HCT116 (cell line): ENCODE data around the gene PIP5K1A. TPM values are rescaled to one million over a fixed set of nuclear protein-coding genes. Genes with fewer than 3 reads are reported as not detected.

Experiments used
- ATAC-seq: fragments of 200-7000 bp; cut with Tn5 transposase; 2 replicates; pipeline ENCODE4 v1.9.1; 2020; ENCODE audit warnings: mild to moderate bottlenecking, moderate library complexity
- BruUV-seq: library from RNA; stranded (reverse); fragments of 400-500 nt; replicated peaks from 2 replicates; lab custom pipeline; 2021; lab: Mats Ljungman, UMichigan
- CTCF ChIA-PET: fragments of 300-600 bp; sonication (Branson Sonifier 250); formaldehyde crosslinking; loops from one replicate; lab custom pipeline; 2021; ENCODE audit warnings: antibody characterized with exemption; lab: Charles Lee
- POLR2A ChIA-PET: fragments of 300-600, 350-600 bp; sonication (Branson Sonifier 250); formaldehyde crosslinking; loops from one replicate; lab custom pipeline; 2021; ENCODE audit warnings: antibody characterized with exemption; lab: Charles Lee
- RAD21 ChIA-PET, 2 experiments: fragments of 300-600 bp; sonication (Branson Sonifier 250); formaldehyde crosslinking; loops; one replicate each; lab custom pipeline; 2023; ENCODE audit warnings: low total read pairs in 2 of 2; ENCODE audit not compliant: uncharacterized antibody in 2 of 2, unreplicated experiment in 2 of 2, low non-redundant PET in 1 of 2; lab: Charles Lee
- DNase-seq: peaks from one replicate; pipeline ENCODE4 v3.0.0-alpha.2; 2010; ENCODE audit warnings: low read depth, low spot score
- H2AFZ ChIP-seq: fragments of 200-600 bp; shearing (Covaris generic), sonication (generic); 2 replicates; pipeline ENCODE4 v1.6.1; 2017; ENCODE audit warnings: low read depth, mixed run types, mixed read lengths, antibody characterized with exemption, low read length; ENCODE audit not compliant: poor library complexity, severe bottlenecking
- H3K27ac ChIP-seq: 2 replicates; pipeline ENCODE4 v1.5.1; 2012; ENCODE audit warnings: low read depth, low read length
- H3K27me3 ChIP-seq: fragments of 200-600 bp; sonication (generic); 2 replicates; pipeline ENCODE4 v1.6.1; 2016; ENCODE audit warnings: mixed run types, low read length, mixed read lengths; ENCODE audit not compliant: insufficient read depth
- H3K36me3 ChIP-seq, 2 experiments: fragments of 200-500 bp in 1 of 2; fragments of 200-600 bp in 1 of 2; sonication (Bioruptor generic) in 1 of 2; sonication (generic) in 1 of 2; 2 replicates each; pipeline versions ENCODE4 v1.5.1 to v1.6.1; 2014 to 2016; ENCODE audit warnings: low read length in 2 of 2, inconsistent platforms in 1 of 2, mixed read lengths in 1 of 2, mixed run types in 1 of 2; ENCODE audit not compliant: insufficient read depth in 2 of 2, control insufficient read depth in 1 of 2
- H3K4me1 ChIP-seq, 2 experiments: fragments of 200-600 bp in 1 of 2; sonication (generic) in 1 of 2; 2 replicates each; pipeline versions ENCODE4 v1.5.1 to v1.6.1; 2012 to 2017; ENCODE audit warnings: low read length in 2 of 2, inconsistent platforms in 1 of 2, mild to moderate bottlenecking in 1 of 2, mixed read lengths in 1 of 2, mixed run types in 1 of 2, moderate library complexity in 1 of 2; ENCODE audit not compliant: insufficient read depth in 2 of 2, control insufficient read depth in 1 of 2
- H3K4me2 ChIP-seq: fragments of 200-600 bp; sonication (generic); 2 replicates; pipeline ENCODE4 v1.6.1; 2017; ENCODE audit warnings: mixed run types, low read length, mixed read lengths
- H3K4me3 ChIP-seq, 2 experiments: fragments of 200-600 bp in 1 of 2; sonication (generic) in 1 of 2; replicated peaks in 1 of 2; 2 replicates each; pipeline ENCODE4 v1.5.1; 2011 to 2016; ENCODE audit warnings: low read length in 2 of 2, control low read depth in 1 of 2, low read depth in 1 of 2, mild to moderate bottlenecking in 1 of 2, mixed read lengths in 1 of 2, mixed run types in 1 of 2
- H3K79me2 ChIP-seq: fragments of 200-600 bp; sonication (generic); 2 replicates; pipeline ENCODE4 v1.6.1; 2017; ENCODE audit warnings: mild to moderate bottlenecking, mixed run types, low read length, moderate library complexity, mixed read lengths; ENCODE audit not compliant: insufficient read depth
- H3K9ac ChIP-seq: fragments of 200-600 bp; sonication (generic); 2 replicates; pipeline ENCODE4 v1.6.1; 2016; ENCODE audit warnings: low read length, mixed read lengths
- H3K9me2 ChIP-seq: fragments of 200-600 bp; sonication (generic), shearing (Covaris generic); 2 replicates; pipeline ENCODE4 v1.6.1; 2017; ENCODE audit warnings: mixed run types, mild to moderate bottlenecking, moderate library complexity; ENCODE audit not compliant: insufficient read depth
- H3K9me3 ChIP-seq, 2 experiments: fragments of 200-500 bp in 1 of 2; fragments of 200-600 bp in 1 of 2; sonication (Bioruptor generic) in 1 of 2; sonication (generic) in 1 of 2; 2 replicates each; pipeline ENCODE4 v1.6.1; 2014 to 2017; ENCODE audit warnings: low read length in 2 of 2, mixed read lengths in 2 of 2, inconsistent platforms in 1 of 2, low read depth in 1 of 2, mild to moderate bottlenecking in 1 of 2, mixed run types in 1 of 2, moderate library complexity in 1 of 2; ENCODE audit not compliant: control insufficient read depth in 1 of 2, insufficient read depth in 1 of 2
- H4K20me1 ChIP-seq: fragments of 200-600 bp; sonication (generic), shearing (Covaris generic); 2 replicates; pipeline ENCODE4 v1.6.1; 2017; ENCODE audit warnings: mixed run types, mild to moderate bottlenecking, moderate library complexity; ENCODE audit not compliant: insufficient read depth
- ATF3 ChIP-seq: IDR thresholded peaks from 2 replicates; pipeline ENCODE4 v1.6.1; 2012
- CTCF ChIP-seq, 3 experiments: fragments of 200-600 bp in 1 of 3; sonication (generic) in 1 of 3; IDR thresholded peaks in 2 of 3; conservative IDR thresholded peaks in 1 of 3; 2 replicates each; pipeline ENCODE4 v1.5.1; 2012 to 2017; ENCODE audit warnings: low read depth in 2 of 3, low read length in 2 of 3, antibody characterized with exemption in 1 of 3, borderline replicate concordance in 1 of 3, control low read depth in 1 of 3, mild to moderate bottlenecking in 1 of 3, mixed read lengths in 1 of 3, mixed run types in 1 of 3, moderate library complexity in 1 of 3; ENCODE audit not compliant: insufficient read depth in 1 of 3
- EZH2phosphoT487 ChIP-seq: fragments of 200-600 bp; IDR thresholded peaks from 2 replicates; pipeline ENCODE4 v1.6.1; 2018; ENCODE audit warnings: antibody characterized with exemption, borderline replicate concordance
- POLR2AphosphoS5 ChIP-seq: IDR thresholded peaks from 2 replicates; pipeline ENCODE4 v1.6.1; 2011; ENCODE audit warnings: mild to moderate bottlenecking, low read depth, low read length, moderate library complexity
- REST ChIP-seq: IDR thresholded peaks from 2 replicates; pipeline ENCODE4 v1.6.1; 2012; ENCODE audit warnings: low read depth
- SRF ChIP-seq: IDR thresholded peaks from 2 replicates; pipeline ENCODE4 v1.6.1; 2012; ENCODE audit warnings: low read depth
- ZNF274 ChIP-seq: fragments of 200-500 bp; sonication (Bioruptor generic); IDR thresholded peaks from 2 replicates; pipeline ENCODE4 v1.6.1; 2014; ENCODE audit warnings: mild to moderate bottlenecking, low read depth, low read length, inconsistent platforms
- intact Hi-C: fragments of 100-400 bp; cut with micrococcal nuclease; formaldehyde crosslinking; loops from 2 replicates; pipeline ENCODE4 v1.10.0; 2022
- total RNA-seq: library from RNA; stranded (reverse); gene quantifications from one replicate; pipeline ENCODE4 v1.2.1, GENCODE V29; 2021; ENCODE audit not compliant: unreplicated experiment

The PIP5K1A gene
- total RNA-seq, 1 experiment from 2014 or later, result 75.4 TPM

- TF ChIP-seq REST, result no peak
- TF ChIP-seq ZNF274, result no peak
These were observed 89.0 kb downstream of the PIP5K1A start (continued) for GRCh38 chr1:151287341-151287699.

GRCh38 chr1:151287767-151288500, 89.6 kb downstream of the PIP5K1A start:
- Histone ChIP-seq H3K4me2 (no peak overlapping the region), H3K9ac (no peak overlapping the region), H3K27me3 (no peaks in the 10 kb centered on the region), H4K20me1 (no peaks in the 10 kb centered on the region), H2AFZ (no peak overlapping the region), H3K27ac (no peak overlapping the region), H3K9me2 (no peaks in the 10 kb centered on the region), H3K36me3 (peaks cover 8 to 12% of the 10 kb centered on the region in 2 experiments; a peak in 3 of 4 replicates), H3K9me3 (no peaks in the 10 kb centered on the region), H3K79me2 (peaks cover 16% of the 10 kb centered on the region), H3K4me1 (peaks cover 6 to 11% of the 10 kb centered on the region in 2 experiments), H3K4me3 (no peak overlapping the region)
- no peak for DNase-seq
- TF ChIP-seq SRF (no peak), EZH2phosphoT487 (no peak), POLR2AphosphoS5 (0 out of 2 replicates have a peak, but pooled peaks have one; percentile 19), CTCF (IDR thresholded peaks at IDR 0.05 in 2 of 3, conservative IDR thresholded peaks at IDR 0.05 in 1 of 3; ENCODE audit: borderline replicate concordance in 1 of 3, insufficient read depth in 1 of 3, low read depth in 2 of 3, low read length in 2 of 3) (no peak), ATF3 (no peak)
- BruUV-seq, result no TSS peak
- ChIA-PET CTCF (no interaction called here), RAD21 (no interaction called here), POLR2A (no interaction called here)
- no peak for ATAC-seq
- intact Hi-C loops, result no loop called here
